ENCODE data around the gene TMTC2. TPM values are rescaled to one million over a fixed set of nuclear protein-coding genes. Genes with fewer than 3 reads are reported as not detected.

Gene TMTC2
- total RNA-seq, 2 experiments from 2014 or later = 2.5 to 3.1 TPM

- no peak for TF ChIP-seq CTCF (IDR thresholded peaks at IDR 0.05)
- ChIA-PET CTCF (no interaction called here), POLR2A (no interaction called here)
- intact Hi-C loops (cut with micrococcal nuclease) = no loop called here
- no peaks in the 10 kb centered on the region for H3K36me3 Mint-ChIP-seq (ENCODE audit: low read depth)
- ATAC-seq = no peak
- no peak overlapping the region for H3K4me3 Mint-ChIP-seq
- DNase-seq = no peak
- H3K27me3 Mint-ChIP-seq = no peaks in the 10 kb centered on the region
- H3K9me3 Mint-ChIP-seq = peaks cover 2% of the 10 kb centered on the region
- H3K4me1 Mint-ChIP-seq (ENCODE audit: low read depth) = no peaks in the 10 kb centered on the region
- H3K27ac Mint-ChIP-seq = no peak overlapping the region
Observed at GRCh38 chr12:83123039-83123438, 436.3 kb downstream of the TMTC2 start.

- no peaks in the 10 kb centered on the region for H3K4me1 Mint-ChIP-seq (ENCODE audit: low read depth)
- DNase-seq (no peak), ATAC-seq (no peak)
- intact Hi-C loops (cut with micrococcal nuclease) = no loop called here
- ChIA-PET POLR2A (no interaction called here), CTCF (interaction anchor here (0.6 kb wide), 1 partner anchor 684 kb away, joined by 3 read pairs; no protein-coding TSS in a partner anchor)
- no peaks in the 10 kb centered on the region for H3K36me3 Mint-ChIP-seq (ENCODE audit: low read depth)
- no peak overlapping the region for H3K4me3 Mint-ChIP-seq
- H3K9me3 Mint-ChIP-seq = no peaks in the 10 kb centered on the region
- H3K27me3 Mint-ChIP-seq = no peaks in the 10 kb centered on the region
- no peak overlapping the region for H3K27ac Mint-ChIP-seq
- TF ChIP-seq CTCF (IDR thresholded peaks at IDR 0.05) = no peak
Observed at GRCh38 chr12:83128540-83128939, 441.8 kb downstream of the TMTC2 start.

GRCh38 chr12:83130178-83130577, 443.5 kb downstream of the TMTC2 start:
- H3K4me3 Mint-ChIP-seq = no peak overlapping the region
- DNase-seq = no peak
- ChIA-PET CTCF (no interaction called here), POLR2A (no interaction called here)
- intact Hi-C loops (cut with micrococcal nuclease) = no loop called here
- no peak overlapping the region for H3K27ac Mint-ChIP-seq
- no peaks in the 10 kb centered on the region for H3K9me3 Mint-ChIP-seq
- no peak for TF ChIP-seq CTCF (IDR thresholded peaks at IDR 0.05)
- ATAC-seq = no peak
- H3K36me3 Mint-ChIP-seq (ENCODE audit: low read depth) = no peaks in the 10 kb centered on the region
- no peaks in the 10 kb centered on the region for H3K4me1 Mint-ChIP-seq (ENCODE audit: low read depth)
- H3K27me3 Mint-ChIP-seq = no peaks in the 10 kb centered on the region

- no peaks in the 10 kb centered on the region for H3K4me1 Mint-ChIP-seq (ENCODE audit: low read depth)
- intact Hi-C loops (cut with micrococcal nuclease) = no loop called here
- no peak overlapping the region for H3K4me3 Mint-ChIP-seq
- DNase-seq (no peak), ATAC-seq (no peak)
- no peak for TF ChIP-seq CTCF (IDR thresholded peaks at IDR 0.05)
- no peaks in the 10 kb centered on the region for H3K9me3 Mint-ChIP-seq
- no peak overlapping the region for H3K27ac Mint-ChIP-seq
- ChIA-PET POLR2A (no interaction called here), CTCF (no interaction called here)
- no peaks in the 10 kb centered on the region for H3K27me3 Mint-ChIP-seq
- no peaks in the 10 kb centered on the region for H3K36me3 Mint-ChIP-seq (ENCODE audit: low read depth)
Observed at GRCh38 chr12:83132360-83132759, 445.7 kb downstream of the TMTC2 start.

- no peak for DNase-seq
- Mint-ChIP-seq H3K27me3 (no peaks in the 10 kb centered on the region), H3K36me3 (ENCODE audit: low read depth) (no peaks in the 10 kb centered on the region), H3K27ac (no peak overlapping the region), H3K9me3 (no peaks in the 10 kb centered on the region), H3K4me3 (no peak overlapping the region), H3K4me1 (ENCODE audit: low read depth) (no peaks in the 10 kb centered on the region)
- intact Hi-C loops (cut with micrococcal nuclease) = no loop called here
- TF ChIP-seq CTCF (IDR thresholded peaks at IDR 0.05) = no peak
- CTCF ChIA-PET = no interaction called here
- ATAC-seq = no peak
- POLR2A ChIA-PET = no interaction called here
Observed at GRCh38 chr12:83136411-83136810, 449.7 kb downstream of the TMTC2 start.

Data from activated CD8-positive, alpha-beta T cell treated with anti-CD3 and anti-CD28 coated beads for 36 hours (primary cell).